HG03108 (cell line): ENCODE results near the gene BHLHA9.
"Not testable (repeated sequence)": the region's sequence is repeated elsewhere in the genome, so short reads cannot be mapped to it uniquely, and the experiment has no call there.

Experiments used
- ATAC-seq: cut with Tn5 transposase; IDR thresholded peaks from one replicate; pipeline ENCODE4 v1.9.1; 2021; ENCODE audit warnings: moderate library complexity; ENCODE audit not compliant: unreplicated experiment

BHLHA9 gene

GRCh38 chr17:1270210-1271029, at the start of gene BHLHA9:
TSS of gene BHLHA9 (plus strand) at chr17:1270444. CDS start at chr17:1270564, 120 bp downstream.
- no peak for ATAC-seq

- no peak for ATAC-seq
These were observed 49.0 kb upstream of the BHLHA9 start for GRCh38 chr17:1221209-1221608.

- no peak for ATAC-seq
These were observed 47.9 kb upstream of the BHLHA9 start for GRCh38 chr17:1222321-1222720.

GRCh38 chr17:1223662-1224061, 46.6 kb upstream of the BHLHA9 start:
- ATAC-seq, result no peak

GRCh38 chr17:1224330-1224729, 45.9 kb upstream of the BHLHA9 start:
- ATAC-seq, result no peak

GRCh38 chr17:1226308-1226707, 43.9 kb upstream of the BHLHA9 start:
- no peak for ATAC-seq

- no peak for ATAC-seq
These were observed 42.9 kb upstream of the BHLHA9 start for GRCh38 chr17:1227365-1227764.

- ATAC-seq, result peak; percentile 42
These were observed 42.1 kb upstream of the BHLHA9 start for GRCh38 chr17:1227917-1228780.

- ATAC-seq, result peak; percentile 12
These were observed 41.4 kb upstream of the BHLHA9 start for GRCh38 chr17:1228781-1229348.

GRCh38 chr17:1229349-1229899, 40.8 kb upstream of the BHLHA9 start:
- peak; percentile 48 for ATAC-seq

- ATAC-seq, result no peak
These were observed 40.2 kb upstream of the BHLHA9 start for GRCh38 chr17:1229900-1230501.

GRCh38 chr17:1231456-1231855, 38.8 kb upstream of the BHLHA9 start:
- no peak for ATAC-seq

- ATAC-seq, result no peak
These were observed 37.9 kb upstream of the BHLHA9 start for GRCh38 chr17:1232331-1232730.

GRCh38 chr17:1232786-1233185, 37.5 kb upstream of the BHLHA9 start:
- ATAC-seq, result no peak

GRCh38 chr17:1234455-1234854, 35.8 kb upstream of the BHLHA9 start:
- no peak for ATAC-seq

GRCh38 chr17:1237471-1237870, 32.8 kb upstream of the BHLHA9 start:
- ATAC-seq, result no peak

GRCh38 chr17:1239210-1239609, 31.0 kb upstream of the BHLHA9 start:
- no peak for ATAC-seq

- not testable (repeated sequence) for ATAC-seq
These were observed 29.8 kb upstream of the BHLHA9 start for GRCh38 chr17:1240426-1240825.

GRCh38 chr17:1241929-1242328, 28.3 kb upstream of the BHLHA9 start:
- no peak for ATAC-seq

GRCh38 chr17:1244606-1245012, 25.6 kb upstream of the BHLHA9 start:
- no peak for ATAC-seq
